Bronchial epithelial cell (primary cell): Measurements from ENCODE around the gene PYY. TPM values are rescaled to one million over a fixed set of nuclear protein-coding genes. Genes with fewer than 3 reads are reported as not detected.

ENCODE experiments used
- DNase-seq: peaks from one replicate; pipeline ENCODE4 v3.0.0-alpha.2; 2010; ENCODE audit warnings: low read depth
- FAIRE-seq: peaks from 2 replicates; lab custom pipeline; 2011; peaks lifted over from hg19 to GRCh38; lab: Jason Lieb, UNC
- H3K27me3 ChIP-seq: 2 replicates; pipeline ENCODE4 v1.5.1; 2011; ENCODE audit warnings: low read length; ENCODE audit not compliant: control insufficient read depth, insufficient read depth
- H3K36me3 ChIP-seq: 2 replicates; pipeline ENCODE4 v1.5.1; 2011; ENCODE audit warnings: low read length; ENCODE audit not compliant: control insufficient read depth, insufficient read depth
- H3K4me3 ChIP-seq: 2 replicates; pipeline ENCODE4 v1.5.1; 2011; ENCODE audit warnings: mild to moderate bottlenecking, low read depth, low read length, control low read depth
- CTCF ChIP-seq: IDR thresholded peaks from 2 replicates; pipeline ENCODE4 v1.5.1; 2011; ENCODE audit warnings: mild to moderate bottlenecking, moderate library complexity, low read length, control low read depth, inconsistent platforms; ENCODE audit not compliant: insufficient read depth, severe bottlenecking
- total RNA-seq: library from RNA; depleted of rRNA; stranded (reverse); fragments of >200 nt; gene quantifications from 2 replicates; pipeline ENCODE4 v1.2.1, GENCODE V29; 2014

PYY gene
- total RNA-seq, 1 donor from 2014 or later: 0.79 TPM

- DNase-seq (no peak), FAIRE-seq (no peak)
- peaks cover 3% of the 10 kb centered on the region for H3K27me3 ChIP-seq
- no peak overlapping the region for H3K4me3 ChIP-seq
- H3K36me3 ChIP-seq: no peaks in the 10 kb centered on the region
- TF ChIP-seq CTCF: no peak
Observed at GRCh38 chr17:43988301-43988700, 34.6 kb upstream of the PYY start.

GRCh38 chr17:43987131-43988021 lies 33.6 kb upstream of the PYY start:
- peaks cover 10% of the 10 kb centered on the region for H3K27me3 ChIP-seq
- DNase-seq (no peak), FAIRE-seq (no peak)

GRCh38 chr17:43986225-43986981 lies 32.7 kb upstream of the PYY start:
- peaks cover 12% of the 10 kb centered on the region for H3K27me3 ChIP-seq
- no peaks in the 10 kb centered on the region for H3K36me3 ChIP-seq
- no peak for TF ChIP-seq CTCF
- no peak overlapping the region for H3K4me3 ChIP-seq
- DNase-seq (no peak), FAIRE-seq (peak; percentile 70)

More at GRCh38 chr17:43987131-43988021, 33.6 kb upstream of the PYY start:
- H3K36me3 ChIP-seq: no peaks in the 10 kb centered on the region
- H3K4me3 ChIP-seq: no peak overlapping the region
- no peak for TF ChIP-seq CTCF

- TF ChIP-seq CTCF: no peak
- Histone ChIP-seq H3K27me3 (peaks cover 14% of the 10 kb centered on the region), H3K4me3 (no peak overlapping the region), H3K36me3 (no peaks in the 10 kb centered on the region)
- FAIRE-seq: no peak
- no peak for DNase-seq
Observed at GRCh38 chr17:43984521-43984920, 30.8 kb upstream of the PYY start.

GRCh38 chr17:43983515-43984411 lies 30.0 kb upstream of the PYY start:
- DNase-seq: no peak
- peak overlapping the region; percentile 26 for H3K4me3 ChIP-seq
- no peaks in the 10 kb centered on the region for H3K36me3 ChIP-seq
- H3K27me3 ChIP-seq: peaks cover 14% of the 10 kb centered on the region
- peak; percentile 32 for TF ChIP-seq CTCF
- no peak for FAIRE-seq
